A549 (cell line): ENCODE data around the gene PTPRE. TPM values are rescaled to one million over a fixed set of nuclear protein-coding genes. Genes with fewer than 3 reads are reported as not detected.
A peak's percentile ranks its signal among the peaks of the same experiment; 100 is the strongest.

ENCODE experiments used
- ATAC-seq, 2 experiments: fragments of 200-7000 bp in 1 of 2; fragments of >200 bp in 1 of 2; cut with Nextera tagmentation in 1 of 2; cut with Tn5 transposase in 1 of 2; 3 replicates each; pipeline versions ENCODE4 v1.8.0 to v1.9.1; 2018 to 2020; ENCODE audit warnings: mild to moderate bottlenecking in 1 of 2, moderate library complexity in 1 of 2
- CTCF ChIA-PET: fragments of 300-600 bp; sonication (Branson Sonifier 250); formaldehyde crosslinking; extraction: SDS; loops from one replicate; lab custom pipeline; 2021; ENCODE audit warnings: antibody characterized with exemption, inconsistent platforms; lab: Yijun Ruan, JAX
- POLR2A ChIA-PET: fragments of 350-600 bp; formaldehyde crosslinking; extraction: SDS; loops from one replicate; lab custom pipeline; 2021; ENCODE audit warnings: antibody characterized with exemption, inconsistent platforms; lab: Yijun Ruan, JAX
- DNase-seq, 2 experiments: peaks; one replicate each; pipeline versions ENCODE4 v3.0.0 to v3.0.0-alpha.2; 2011 to 2016; ENCODE audit warnings: low read depth in 1 of 2, low spot score in 1 of 2
- FAIRE-seq: peaks from 2 replicates; lab custom pipeline; 2011; peaks lifted over from hg19 to GRCh38; lab: Jason Lieb, UNC
- H3K27ac ChIP-seq, 2 experiments: fragments of >200 bp; sonication (Bioruptor Twin); formaldehyde crosslinking; 3 replicates each; pipeline ENCODE4 v1.5.1; 2016 to 2017
- H3K4me1 ChIP-seq: fragments of >200 bp; sonication (Bioruptor Twin); formaldehyde crosslinking; 3 replicates; pipeline ENCODE4 v1.6.1; 2016
- H3K4me2 ChIP-seq: fragments of >200 bp; sonication (Bioruptor Twin); formaldehyde crosslinking; 3 replicates; pipeline ENCODE4 v1.6.1; 2016
- H3K4me3 ChIP-seq: fragments of >200 bp; sonication (Bioruptor Twin); formaldehyde crosslinking; 3 replicates; pipeline ENCODE4 v1.5.1; 2016
- H3K9me3 ChIP-seq: fragments of >200 bp; sonication (Bioruptor Twin); formaldehyde crosslinking; 3 replicates; pipeline ENCODE4 v1.6.1; 2016
- BCL3 ChIP-seq: fragments of >200 bp; sonication (Bioruptor Twin); formaldehyde crosslinking; IDR thresholded peaks from 3 replicates; pipeline ENCODE4 v1.6.1; 2016
- CBX2 ChIP-seq: fragments of 200-600 bp; sonication (generic); IDR thresholded peaks from 2 replicates; pipeline ENCODE4 v1.6.1; 2016; ENCODE audit warnings: low read depth, mild to moderate bottlenecking, borderline replicate concordance
- CHD4 ChIP-seq: fragments of 200-600 bp; sonication (generic); IDR thresholded peaks from 2 replicates; pipeline ENCODE4 v1.6.1; 2016; ENCODE audit warnings: antibody characterized with exemption, mild to moderate bottlenecking, borderline replicate concordance
- CTCF ChIP-seq: fragments of >200 bp; sonication (Bioruptor Twin); formaldehyde crosslinking; IDR thresholded peaks from 3 replicates; pipeline ENCODE4 v1.5.1; 2016
- E2F6 ChIP-seq: IDR thresholded peaks from 2 replicates; pipeline ENCODE4 v1.6.1; 2012; ENCODE audit warnings: low read depth, borderline replicate concordance
- ESRRA ChIP-seq: fragments of 150-350 bp; IDR thresholded peaks from 2 replicates; pipeline ENCODE4 v1.6.1; 2014; ENCODE audit warnings: mild to moderate bottlenecking, low read length, borderline replicate concordance
- FOSL2 ChIP-seq, 2 experiments: fragments of 450-650 bp in 1 of 2; fragments of >200 bp in 1 of 2; sonication (Bioruptor Twin) in 1 of 2; formaldehyde crosslinking; IDR thresholded peaks; 2 replicates each; pipeline versions ENCODE4 v1.5.0 to v1.6.1; 2016 to 2020; ENCODE audit warnings: mild to moderate bottlenecking in 1 of 2, moderate library complexity in 1 of 2
- FOXS1 ChIP-seq: fragments of 250-450 bp; sonication (Bioruptor Pico); IDR thresholded peaks from 2 replicates; pipeline ENCODE4 v1.5.0; 2020; ENCODE audit warnings: mild to moderate bottlenecking, moderate library complexity
- HES2 ChIP-seq: fragments of >200 bp; sonication (Bioruptor Twin); formaldehyde crosslinking; IDR thresholded peaks from 2 replicates; pipeline ENCODE4 v1.6.1; 2016
- HMGXB4 ChIP-seq: fragments of 250-450 bp; sonication (Bioruptor Pico); IDR thresholded peaks from 2 replicates; pipeline ENCODE4 v1.5.0; 2021; ENCODE audit warnings: mild to moderate bottlenecking, moderate library complexity, borderline replicate concordance
- HOXB5 ChIP-seq: fragments of 250-450 bp; sonication (Bioruptor Pico); IDR thresholded peaks from 2 replicates; pipeline ENCODE4 v1.5.0; 2020; ENCODE audit warnings: mild to moderate bottlenecking, moderate library complexity
- MAFK ChIP-seq: fragments of 450-650 bp; IDR thresholded peaks from 2 replicates; pipeline ENCODE4 v1.6.1; 2014; ENCODE audit not compliant: partially characterized antibody
- NFE2L2 ChIP-seq: fragments of 150-350 bp; conservative IDR thresholded peaks from 2 replicates; pipeline ENCODE4 v1.6.1; 2014; ENCODE audit warnings: low read length
- NR3C1 ChIP-seq: fragments of >200 bp; sonication (Bioruptor Twin); formaldehyde crosslinking; IDR thresholded peaks from 3 replicates; pipeline ENCODE4 v1.6.1; 2017
- REST ChIP-seq: fragments of 200-600 bp; sonication (generic); IDR thresholded peaks from 2 replicates; pipeline ENCODE4 v1.6.1; 2016; ENCODE audit warnings: antibody characterized with exemption, mild to moderate bottlenecking, moderate library complexity
- WGBS: methylation state at CpG from one replicate; pipeline ENCODE4 v1.1.6; 2017; ENCODE audit errors: missing lambda C conversion rate; 5-methylcytosine and 5-hydroxymethylcytosine counted together
- polyA plus RNA-seq, 4 experiments: library from polyadenylated mRNA; depleted of rRNA in 3 of 4; stranded (reverse); fragments of >200 nt; fragmentation: RNase III in 1 of 4; extraction: RNeasy Plus Mini Kit Qiagen cat#74134 plus additional on column Dnase treatment in 1 of 4; gene quantifications; 2 replicates in 3 of 4; 3 replicates in 1 of 4; pipeline ENCODE4 v1.2.3, GENCODE V29; 2011 to 2017

PTPRE gene
- polyA plus RNA-seq, 2 of the 4 experiments (the other 2 are of a cell fraction): 0.31 to 1.5 TPM

GRCh38 chr10:127877699-127878098, 29.2 kb upstream of the PTPRE start:
- WGBS: 33% methylated on average over 5 of the region's 5 CpGs
- H3K4me1 ChIP-seq: no peaks in the 10 kb centered on the region
- no peak for TF ChIP-seq NR3C1
- no peak for TF ChIP-seq NFE2L2
- TF ChIP-seq BCL3: no peak
- no peak for TF ChIP-seq FOXS1
- TF ChIP-seq CHD4: no peak
- no peak for TF ChIP-seq HMGXB4 (CRISPR knock-in tag)
- TF ChIP-seq REST: no peak
- no peak for TF ChIP-seq ESRRA
- TF ChIP-seq E2F6: no peak
- no peak for TF ChIP-seq FOSL2 (IDR thresholded peaks at IDR 0.05)
- TF ChIP-seq FOSL2 (CRISPR knock-in tag; IDR thresholded peaks at IDR 0.05): no peak
- no peak for TF ChIP-seq HOXB5
- DNase-seq (no peak), ATAC-seq (no peak), FAIRE-seq (no peak)
- H3K9me3 ChIP-seq: no peaks in the 10 kb centered on the region
- POLR2A ChIA-PET: no interaction called here
- no peak overlapping the region for H3K4me3 ChIP-seq
- no peak overlapping the region for H3K27ac ChIP-seq
- CTCF ChIA-PET: no interaction called here
- no peak overlapping the region for H3K4me2 ChIP-seq

- Histone ChIP-seq H3K4me2 (no peak overlapping the region), H3K9me3 (no peaks in the 10 kb centered on the region), H3K4me1 (no peaks in the 10 kb centered on the region), H3K4me3 (no peak overlapping the region), H3K27ac (no peak overlapping the region)
- FAIRE-seq: no peak
- CTCF ChIA-PET: interaction anchor here (1.0 to 1.8 kb wide), 2 partner anchors 25 to 133 kb away, joined by 4 to 7 read pairs; no protein-coding TSS in a partner anchor
- 35% methylated on average over 4 of the region's 4 CpGs for WGBS
- DNase-seq: no peak
- TF ChIP-seq CBX2: no peak
- TF ChIP-seq NR3C1: no peak
- no peak for TF ChIP-seq HOXB5
- no peak for TF ChIP-seq CTCF
- no peak for TF ChIP-seq HES2
- peak; percentile 30 for TF ChIP-seq MAFK
- POLR2A ChIA-PET: no interaction called here
- ATAC-seq: no peak
Measured at GRCh38 chr10:127878475-127879055, 28.3 kb upstream of the PTPRE start.
